ENCODE results near the gene CDK15. TPM values are rescaled to one million over a fixed set of nuclear protein-coding genes. Genes with fewer than 3 reads are reported as not detected.
A peak's percentile ranks its signal among the peaks of the same experiment; 100 is the strongest.

The CDK15 gene
- total RNA-seq, 1 experiment from 2014 or later: not detected

DNA sequence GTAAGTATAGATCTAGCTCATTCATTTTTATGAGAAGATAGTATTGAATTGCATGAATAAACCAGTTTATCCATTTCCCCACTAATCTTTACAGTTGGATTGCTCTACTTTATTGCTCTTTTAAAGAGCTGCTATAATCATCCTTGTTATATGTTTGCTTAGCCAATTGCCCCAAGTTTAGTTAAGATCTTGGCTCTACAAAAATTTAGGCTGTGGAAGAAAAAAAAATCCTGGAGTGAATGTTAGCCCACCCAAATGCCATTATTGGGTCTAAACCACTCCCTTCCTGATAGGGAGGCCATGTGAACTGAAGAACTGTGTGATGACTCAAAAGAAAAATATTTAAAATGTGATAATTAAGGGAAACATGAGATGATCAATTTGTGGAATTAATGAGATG is 28.5 kb upstream of the CDK15 start:
- no peak overlapping the region for H3K9ac ChIP-seq (ENCODE audit: low read length)

More for the DNA sequence above, 28.5 kb upstream of the CDK15 start:
- TF ChIP-seq, protein P1, sequence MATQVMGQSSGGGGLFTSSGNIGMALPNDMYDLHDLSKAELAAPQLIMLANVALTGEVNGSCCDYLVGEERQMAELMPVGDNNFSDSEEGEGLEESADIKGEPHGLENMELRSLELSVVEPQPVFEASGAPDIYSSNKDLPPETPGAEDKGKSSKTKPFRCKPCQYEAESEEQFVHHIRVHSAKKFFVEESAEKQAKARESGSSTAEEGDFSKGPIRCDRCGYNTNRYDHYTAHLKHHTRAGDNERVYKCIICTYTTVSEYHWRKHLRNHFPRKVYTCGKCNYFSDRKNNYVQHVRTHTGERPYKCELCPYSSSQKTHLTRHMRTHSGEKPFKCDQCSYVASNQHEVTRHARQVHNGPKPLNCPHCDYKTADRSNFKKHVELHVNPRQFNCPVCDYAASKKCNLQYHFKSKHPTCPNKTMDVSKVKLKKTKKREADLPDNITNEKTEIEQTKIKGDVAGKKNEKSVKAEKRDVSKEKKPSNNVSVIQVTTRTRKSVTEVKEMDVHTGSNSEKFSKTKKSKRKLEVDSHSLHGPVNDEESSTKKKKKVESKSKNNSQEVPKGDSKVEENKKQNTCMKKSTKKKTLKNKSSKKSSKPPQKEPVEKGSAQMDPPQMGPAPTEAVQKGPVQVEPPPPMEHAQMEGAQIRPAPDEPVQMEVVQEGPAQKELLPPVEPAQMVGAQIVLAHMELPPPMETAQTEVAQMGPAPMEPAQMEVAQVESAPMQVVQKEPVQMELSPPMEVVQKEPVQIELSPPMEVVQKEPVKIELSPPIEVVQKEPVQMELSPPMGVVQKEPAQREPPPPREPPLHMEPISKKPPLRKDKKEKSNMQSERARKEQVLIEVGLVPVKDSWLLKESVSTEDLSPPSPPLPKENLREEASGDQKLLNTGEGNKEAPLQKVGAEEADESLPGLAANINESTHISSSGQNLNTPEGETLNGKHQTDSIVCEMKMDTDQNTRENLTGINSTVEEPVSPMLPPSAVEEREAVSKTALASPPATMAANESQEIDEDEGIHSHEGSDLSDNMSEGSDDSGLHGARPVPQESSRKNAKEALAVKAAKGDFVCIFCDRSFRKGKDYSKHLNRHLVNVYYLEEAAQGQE (IDR thresholded peaks at IDR 0.05; ENCODE audit: low read depth): no peak
- TF ChIP-seq ZFX (IDR thresholded peaks at IDR 0.05) (no peak), JUND (IDR thresholded peaks at IDR 0.05) (no peak), TCF7L2 (IDR thresholded peaks at IDR 0.05; ENCODE audit: borderline replicate concordance, extremely low read depth, insufficient read depth, insufficient read length) (no peak), EZH2 (IDR thresholded peaks at IDR 0.05) (no peak), EZH2phosphoT487 (IDR thresholded peaks at IDR 0.05; ENCODE audit: borderline replicate concordance) (no peak)
- intact Hi-C loops (cut with micrococcal nuclease): no loop called here
- Histone ChIP-seq H3K36me3 (ENCODE audit: control insufficient read depth in 1 of 2, insufficient read depth in 2 of 2, low read length in 2 of 2) (no peaks in the 10 kb centered on the region), H3K27me3 (ENCODE audit: insufficient read depth, low read length) (no peaks in the 10 kb centered on the region), H3K79me2 (ENCODE audit: insufficient read depth, low read length) (peaks cover 76% of the 10 kb centered on the region), H4K20me1 (ENCODE audit: insufficient read depth) (no peaks in the 10 kb centered on the region; the same call in 1 of the 2 replicates), H2AFZ (ENCODE audit: low read depth, low read length, poor library complexity, severe bottlenecking) (no peak overlapping the region), H3K9me2 (ENCODE audit: insufficient read depth) (no peaks in the 10 kb centered on the region), H3K27ac (ENCODE audit: low read depth, low read length) (no peak overlapping the region), H3K4me3 (replicated peaks in 1 of 2; ENCODE audit: low read depth in 1 of 2, low read length in 2 of 2) (no peak overlapping the region), H3K4me1 (ENCODE audit: control insufficient read depth in 1 of 2, insufficient read depth in 2 of 2, low read length in 2 of 2) (peaks cover 11 to 31% of the 10 kb centered on the region in 2 experiments), H3K9me3 (ENCODE audit: control insufficient read depth in 1 of 2, insufficient read depth in 1 of 2, low read depth in 1 of 2, low read length in 2 of 2) (no peaks in the 10 kb centered on the region), H3K4me2 (ENCODE audit: low read length) (peak overlapping the region; percentile 92; the same call in 1 of the 2 replicates)
- ChIA-PET POLR2A (no interaction called here), RAD21 (ENCODE audit: low non-redundant PET in 1 of 2, low total read pairs in 2 of 2, uncharacterized antibody in 2 of 2, unreplicated experiment in 2 of 2) (no interaction called here), CTCF (no interaction called here)
- DNase-seq (ENCODE audit: low read depth, low spot score) (no peak), ATAC-seq (no peak)
- no TSS peak for BruUV-seq (replicated peaks)

Measured in HCT116 (cell line).